ENCODE measurements around the gene ZDHHC7.

Gene ZDHHC7

GRCh38 chr16:84989749-84990620, 21.4 kb downstream of the ZDHHC7 start:
- intact Hi-C loops (cut with DNase I; ENCODE audit: low total_unique reads), result no loop called here
- no peak for DNase-seq
- TF ChIP-seq, protein P1, sequence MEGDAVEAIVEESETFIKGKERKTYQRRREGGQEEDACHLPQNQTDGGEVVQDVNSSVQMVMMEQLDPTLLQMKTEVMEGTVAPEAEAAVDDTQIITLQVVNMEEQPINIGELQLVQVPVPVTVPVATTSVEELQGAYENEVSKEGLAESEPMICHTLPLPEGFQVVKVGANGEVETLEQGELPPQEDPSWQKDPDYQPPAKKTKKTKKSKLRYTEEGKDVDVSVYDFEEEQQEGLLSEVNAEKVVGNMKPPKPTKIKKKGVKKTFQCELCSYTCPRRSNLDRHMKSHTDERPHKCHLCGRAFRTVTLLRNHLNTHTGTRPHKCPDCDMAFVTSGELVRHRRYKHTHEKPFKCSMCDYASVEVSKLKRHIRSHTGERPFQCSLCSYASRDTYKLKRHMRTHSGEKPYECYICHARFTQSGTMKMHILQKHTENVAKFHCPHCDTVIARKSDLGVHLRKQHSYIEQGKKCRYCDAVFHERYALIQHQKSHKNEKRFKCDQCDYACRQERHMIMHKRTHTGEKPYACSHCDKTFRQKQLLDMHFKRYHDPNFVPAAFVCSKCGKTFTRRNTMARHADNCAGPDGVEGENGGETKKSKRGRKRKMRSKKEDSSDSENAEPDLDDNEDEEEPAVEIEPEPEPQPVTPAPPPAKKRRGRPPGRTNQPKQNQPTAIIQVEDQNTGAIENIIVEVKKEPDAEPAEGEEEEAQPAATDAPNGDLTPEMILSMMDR (IDR thresholded peaks at IDR 0.05), result no peak
- Histone ChIP-seq H3K36me3 (peaks cover 39 to 71% (median 42%) of the 10 kb centered on the region in 3 donors), H3K4me1 (peaks cover 0 to 52% (median 26%) of the 10 kb centered on the region in 4 donors), H3K27ac (no peak overlapping the region), H3K27me3 (no peaks in the 10 kb centered on the region), H3K4me3 (no peak overlapping the region), H3K9me3 (no peaks in the 10 kb centered on the region)

DNA sequence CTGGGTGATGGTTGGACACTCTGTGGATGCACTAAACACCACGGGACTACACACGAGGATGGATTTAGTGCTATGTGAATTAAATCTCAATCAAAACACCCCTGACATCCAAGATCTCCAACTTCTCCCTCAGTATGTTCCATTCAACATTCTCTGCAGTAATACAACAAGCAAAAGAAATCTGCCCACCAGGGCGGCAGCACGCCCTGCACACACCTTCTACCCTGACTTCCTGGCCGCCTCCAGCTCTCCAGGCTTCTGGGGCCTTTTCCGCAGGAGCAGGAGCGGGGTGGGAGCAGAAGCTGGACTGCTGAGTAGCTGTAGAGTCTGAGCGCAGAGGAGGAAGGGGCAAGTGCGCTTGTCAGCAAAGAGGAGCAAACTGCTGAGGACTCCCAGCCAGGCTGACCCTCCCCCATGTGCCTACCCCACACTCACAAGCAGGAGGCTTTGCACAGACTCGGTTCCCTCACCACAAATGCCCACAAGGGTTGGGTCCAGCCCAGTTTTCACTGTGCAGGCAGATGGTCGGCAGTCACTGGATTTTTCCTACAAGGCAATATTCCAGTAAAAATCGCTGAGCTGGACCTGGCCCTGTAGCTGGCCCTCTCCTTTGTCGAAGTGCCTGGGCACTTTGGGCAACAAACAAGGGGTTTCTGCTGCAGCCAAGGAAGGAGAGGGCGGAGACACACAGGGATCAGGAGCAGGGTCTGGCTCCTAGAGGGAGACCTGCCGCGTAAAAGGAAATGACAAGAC, 22.8 kb downstream of the ZDHHC7 start:
- Histone ChIP-seq H3K4me1 (peaks cover 0 to 40% (median 12%) of the 10 kb centered on the region in 4 donors), H3K27me3 (no peaks in the 10 kb centered on the region), H3K9me3 (no peaks in the 10 kb centered on the region), H3K36me3 (peaks cover 37 to 66% (median 39%) of the 10 kb centered on the region in 3 donors), H3K4me3 (no peak overlapping the region), H3K27ac (no peak overlapping the region)
- intact Hi-C loops (cut with DNase I; ENCODE audit: low total_unique reads), result no loop called here
- TF ChIP-seq, protein P1 (IDR thresholded peaks at IDR 0.05), result no peak
- DNase-seq, result no peak

GRCh38 chr16:84986879-84987278, 24.5 kb downstream of the ZDHHC7 start:
- H3K27ac ChIP-seq, result no peak overlapping the region
- no peak overlapping the region for H3K4me3 ChIP-seq
- H3K4me1 ChIP-seq, result peaks cover 0 to 24% (median 5%) of the 10 kb centered on the region in 4 donors
- H3K27me3 ChIP-seq, result no peaks in the 10 kb centered on the region
- TF ChIP-seq, protein P1 (IDR thresholded peaks at IDR 0.05), result no peak
- H3K9me3 ChIP-seq, result no peaks in the 10 kb centered on the region
- peaks cover 45 to 78% (median 45%) of the 10 kb centered on the region in 3 donors for H3K36me3 ChIP-seq
- no peak for DNase-seq
- intact Hi-C loops (cut with DNase I; ENCODE audit: low total_unique reads), result no loop called here

GRCh38 chr16:84986102-84986501, 25.2 kb downstream of the ZDHHC7 start:
- H3K4me3 ChIP-seq, result no peak overlapping the region
- DNase-seq, result no peak
- peak overlapping the region in 1 of 2 donors; percentile 13 for H3K27ac ChIP-seq
- peaks cover 52 to 86% (median 53%) of the 10 kb centered on the region in 3 donors for H3K36me3 ChIP-seq
- intact Hi-C loops (cut with DNase I; ENCODE audit: low total_unique reads), result no loop called here
- no peaks in the 10 kb centered on the region for H3K9me3 ChIP-seq
- no peaks in the 10 kb centered on the region for H3K27me3 ChIP-seq
- TF ChIP-seq, protein P1 (IDR thresholded peaks at IDR 0.05), result no peak
- peaks cover 0 to 17% (median 5%) of the 10 kb centered on the region in 4 donors for H3K4me1 ChIP-seq

DNA sequence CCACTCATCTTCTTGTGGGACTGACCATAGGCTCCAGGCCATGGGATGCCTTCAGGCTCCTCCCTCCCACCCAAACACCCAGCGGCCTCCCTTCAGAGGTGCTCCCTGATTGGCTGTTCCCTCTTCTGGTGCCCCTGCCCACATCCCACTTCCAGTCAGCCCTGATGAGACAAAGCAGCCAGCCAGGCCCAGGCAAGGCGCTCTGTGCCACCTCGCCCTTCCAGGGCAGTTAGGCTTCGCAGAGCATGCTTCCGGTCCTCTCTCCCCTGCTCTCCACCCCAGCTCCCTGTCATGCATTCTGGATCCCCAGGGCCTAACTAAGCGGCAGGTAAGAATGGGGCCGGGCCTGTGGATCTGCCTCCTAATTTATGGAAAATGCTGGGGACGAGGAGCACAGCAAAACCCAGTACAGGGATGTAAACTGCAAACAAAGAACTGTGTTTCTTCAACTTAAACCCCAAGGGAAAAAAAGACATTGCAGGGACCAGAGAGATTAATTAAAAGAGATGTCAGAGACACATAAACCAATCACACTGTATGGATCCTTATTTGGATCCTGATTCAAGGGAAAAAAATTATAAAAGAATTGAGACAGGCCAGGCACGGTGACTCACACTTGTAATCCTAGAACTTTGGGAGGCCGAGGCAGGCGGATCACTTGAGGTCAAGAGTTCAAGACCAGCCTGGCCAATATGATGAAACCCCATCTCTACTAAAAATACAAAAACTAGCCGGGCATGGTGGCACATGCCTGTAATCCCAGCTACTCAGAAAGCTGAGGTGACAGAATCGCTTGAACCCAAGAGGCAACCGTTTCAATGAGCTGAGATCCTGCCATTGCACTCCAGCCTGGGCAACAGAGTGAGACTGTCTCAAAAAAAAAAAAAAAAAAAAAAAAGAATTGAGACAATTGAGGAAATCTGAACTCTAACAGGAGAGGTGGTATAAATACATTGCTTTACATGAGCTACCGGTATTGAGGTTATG, 26.0 kb downstream of the ZDHHC7 start:
- peaks cover 0 to 17% (median 5%) of the 10 kb centered on the region in 4 donors for H3K4me1 ChIP-seq
- no peaks in the 10 kb centered on the region for H3K27me3 ChIP-seq
- H3K4me3 ChIP-seq, result no peak overlapping the region
- TF ChIP-seq, protein P1 (IDR thresholded peaks at IDR 0.05), result no peak
- peak overlapping the region; percentile 7 to 53 for H3K27ac ChIP-seq
- no peaks in the 10 kb centered on the region for H3K9me3 ChIP-seq
- H3K36me3 ChIP-seq, result peaks cover 57 to 88% (median 58%) of the 10 kb centered on the region in 3 donors
- intact Hi-C loops (cut with DNase I; ENCODE audit: low total_unique reads), result no loop called here
- DNase-seq, result peak in 1 of 2 donors; percentile 82

All from tibial artery (tissue), 4 donors.